DND-41 (cell line): Measurements from ENCODE around the gene GPANK1.

Experiments used
- ATAC-seq: fragments of 200-7000 bp; cut with Tn5 transposase; 3 replicates; pipeline ENCODE4 v1.9.1; 2021; ENCODE audit warnings: low read depth; ENCODE audit not compliant: insufficient read depth
- DNase-seq: peaks from one replicate; pipeline ENCODE4 v3.0.0-alpha.2; 2020
- H2AFZ ChIP-seq: 2 replicates; pipeline ENCODE4 v1.6.0; 2012; ENCODE audit warnings: low read depth, low read length
- H3K27ac ChIP-seq: 2 replicates; pipeline ENCODE4 v1.5.1; 2012; ENCODE audit warnings: low read length, inconsistent platforms
- H3K27me3 ChIP-seq: fragments of 200-600 bp; sonication (generic); 2 replicates; pipeline ENCODE4 v1.6.0; 2012; ENCODE audit warnings: low read length, mild to moderate bottlenecking, inconsistent platforms; ENCODE audit not compliant: insufficient read depth, poor library complexity
- H3K36me3 ChIP-seq: 2 replicates; pipeline ENCODE4 v1.5.1; 2012; ENCODE audit warnings: low read length, inconsistent platforms; ENCODE audit not compliant: insufficient read depth
- H3K4me1 ChIP-seq: 2 replicates; pipeline ENCODE4 v1.5.1; 2012; ENCODE audit warnings: mild to moderate bottlenecking, low read length; ENCODE audit not compliant: insufficient read depth
- H3K4me2 ChIP-seq: 2 replicates; pipeline ENCODE4 v1.6.0; 2012; ENCODE audit warnings: mild to moderate bottlenecking, moderate library complexity, low read length, inconsistent platforms; ENCODE audit not compliant: insufficient read depth
- H3K4me3 ChIP-seq, 2 experiments: fragments of 200-600 bp in 1 of 2; shearing (Covaris generic) in 1 of 2; 2 replicates each; pipeline ENCODE4 v1.5.1; 2012 to 2016; ENCODE audit warnings: inconsistent platforms in 2 of 2, low read length in 2 of 2, mild to moderate bottlenecking in 2 of 2, low read depth in 1 of 2, moderate library complexity in 1 of 2
- H3K79me2 ChIP-seq: 2 replicates; pipeline ENCODE4 v1.6.0; 2012; ENCODE audit warnings: low read length, inconsistent platforms; ENCODE audit not compliant: insufficient read depth
- H3K9ac ChIP-seq: 2 replicates; pipeline ENCODE4 v1.6.0; 2012; ENCODE audit warnings: low read depth, mild to moderate bottlenecking, inconsistent platforms, low read length, moderate library complexity
- H3K9me3 ChIP-seq: 2 replicates; pipeline ENCODE4 v1.5.1; 2012; ENCODE audit warnings: low read length, moderate library complexity, mild to moderate bottlenecking, inconsistent platforms; ENCODE audit not compliant: insufficient read depth, severe bottlenecking
- H4K20me1 ChIP-seq: 2 replicates; pipeline ENCODE4 v1.6.0; 2012; ENCODE audit warnings: low read length; ENCODE audit not compliant: insufficient read depth
- CTCF ChIP-seq: IDR thresholded peaks from 2 replicates; pipeline ENCODE4 v1.5.1; 2012; ENCODE audit warnings: borderline replicate concordance, low read length, moderate library complexity, mild to moderate bottlenecking; ENCODE audit not compliant: poor library complexity, severe bottlenecking; ENCODE audit errors: extremely low read depth
- EZH2 ChIP-seq: IDR thresholded peaks from 3 replicates; pipeline ENCODE4 v1.6.1; 2012; ENCODE audit warnings: borderline replicate concordance, low read depth, mild to moderate bottlenecking, moderate library complexity, low read length, inconsistent platforms; ENCODE audit not compliant: severe bottlenecking

GPANK1 gene

GRCh38 chr6:31700740-31701401 is 36.1 kb upstream of the GPANK1 start:
- DNase-seq (no peak), ATAC-seq (no peak)
- Histone ChIP-seq H3K27me3 (no peaks in the 10 kb centered on the region), H4K20me1 (no peaks in the 10 kb centered on the region), H3K36me3 (peaks cover 44% of the 10 kb centered on the region), H3K79me2 (peaks cover 44% of the 10 kb centered on the region), H3K4me2 (peak overlapping the region; percentile 73), H2AFZ (no peak overlapping the region), H3K9ac (peak overlapping the region; percentile 84; the same call in 1 of the 2 replicates), H3K4me3 (peak overlapping the region in 1 of 2 experiments; percentile 33; a peak in 2 of 4 replicates), H3K27ac (peak overlapping the region; percentile 53), H3K4me1 (peaks cover 34% of the 10 kb centered on the region), H3K9me3 (no peaks in the 10 kb centered on the region)
- no peak for TF ChIP-seq CTCF
- no peak for TF ChIP-seq EZH2

GRCh38 chr6:31697555-31697954 is 32.8 kb upstream of the GPANK1 start:
- TF ChIP-seq CTCF (no peak), EZH2 (no peak)
- Histone ChIP-seq H3K27ac (no peak overlapping the region), H2AFZ (no peak overlapping the region), H3K4me3 (no peak overlapping the region), H4K20me1 (0 out of 2 replicates have a peak, but pooled peaks cover 4% of the 10 kb centered on the region), H3K9ac (no peak overlapping the region), H3K9me3 (no peaks in the 10 kb centered on the region), H3K27me3 (no peaks in the 10 kb centered on the region), H3K79me2 (peaks cover 39% of the 10 kb centered on the region), H3K4me2 (no peak overlapping the region), H3K4me1 (peaks cover 25% of the 10 kb centered on the region), H3K36me3 (peaks cover 73% of the 10 kb centered on the region)
- no peak for ATAC-seq
- DNase-seq, result no peak

- H3K27ac ChIP-seq, result no peak overlapping the region
- H4K20me1 ChIP-seq, result 0 out of 2 replicates have a peak, but pooled peaks cover 4% of the 10 kb centered on the region
- no peaks in the 10 kb centered on the region for H3K9me3 ChIP-seq
- H3K4me1 ChIP-seq, result peaks cover under 1% of the 10 kb centered on the region; the same call in 1 of the 2 replicates
- no peak overlapping the region for H3K9ac ChIP-seq
- peaks cover 5% of the 10 kb centered on the region for H3K79me2 ChIP-seq
- peaks cover 84% of the 10 kb centered on the region for H3K36me3 ChIP-seq
- H3K27me3 ChIP-seq, result no peaks in the 10 kb centered on the region
- TF ChIP-seq EZH2, result no peak
- TF ChIP-seq CTCF, result no peak
- no peak overlapping the region for H3K4me3 ChIP-seq
- DNase-seq (no peak), ATAC-seq (no peak)
- H3K4me2 ChIP-seq, result no peak overlapping the region
- H2AFZ ChIP-seq, result no peak overlapping the region
Measured at GRCh38 chr6:31693535-31693934, 28.7 kb upstream of the GPANK1 start.
